Measurements from ENCODE around the gene NHERF1.

NHERF1 gene

GRCh38 chr17:74764751-74765286, 16.4 kb downstream of the NHERF1 start:
- TF ChIP-seq ZNF2 (tag by site-specific recombination; IDR thresholded peaks at IDR 0.05) (no peak), ZSCAN5A (tag by site-specific recombination; IDR thresholded peaks at IDR 0.05) (no peak), BCL11A (tag by site-specific recombination; IDR thresholded peaks at IDR 0.05; ENCODE audit: low read depth) (no peak)
- Histone ChIP-seq H3K9me3 (ENCODE audit: control insufficient read depth, insufficient read depth, low read depth, low read length) (no peaks in the 10 kb centered on the region), H3K36me3 (ENCODE audit: control insufficient read depth in 2 of 2, insufficient read depth in 1 of 2, low read length in 2 of 2) (peaks cover 3 to 30% of the 10 kb centered on the region in 2 experiments; a peak in 2 of 3 replicates), H3K27ac (ENCODE audit: extremely low read depth, low read depth, low read length) (no peak overlapping the region), H3K4me1 (ENCODE audit: control insufficient read depth, insufficient read depth, low read length) (no peaks in the 10 kb centered on the region), H3K4me3 (ENCODE audit: low read depth, low read length) (no peak overlapping the region)
- CTCF ChIA-PET, result interaction anchor here (0.7 to 1.3 kb wide), 4 partner anchors 17 to 629 kb away, joined by 3 to 6 read pairs (median 4); no protein-coding TSS in a partner anchor
- POLR2A ChIA-PET, result interaction anchor here (1.4 kb wide), 1 partner anchor 108 kb away, joined by 4 read pairs; the partner anchor contains the start of gene FDXR

- Histone ChIP-seq H3K27ac (ENCODE audit: extremely low read depth, low read depth, low read length) (no peak overlapping the region), H3K36me3 (ENCODE audit: control insufficient read depth in 2 of 2, insufficient read depth in 1 of 2, low read length in 2 of 2) (peaks cover 3 to 46% of the 10 kb centered on the region in 2 experiments; a peak in 2 of 3 replicates), H3K4me3 (ENCODE audit: low read depth, low read length) (no peak overlapping the region), H3K9me3 (ENCODE audit: control insufficient read depth, insufficient read depth, low read depth, low read length) (no peaks in the 10 kb centered on the region), H3K4me1 (ENCODE audit: control insufficient read depth, insufficient read depth, low read length) (no peaks in the 10 kb centered on the region)
- ChIA-PET POLR2A (interaction anchor here (0.9 to 1.9 kb wide), 2 partner anchors 10 to 200 kb away, joined by 3 to 12 read pairs; partner anchors contain the start of gene NAT9), CTCF (interaction anchor here (0.6 to 2.6 kb wide), 3 partner anchors 10 to 293 kb away, joined by 3 to 12 read pairs (median 3); partner anchors contain the start of gene NAT9)
- no peak for TF ChIP-seq ZNF544 (tag by site-specific recombination; IDR thresholded peaks at IDR 0.05)
- no peak for TF ChIP-seq ZNF292 (tag by site-specific recombination; IDR thresholded peaks at IDR 0.05; ENCODE audit: borderline replicate concordance, low read depth)
- no peak for TF ChIP-seq ZNF302 (tag by site-specific recombination; IDR thresholded peaks at IDR 0.05; ENCODE audit: low read depth)
- TF ChIP-seq ZNF140 (tag by site-specific recombination; IDR thresholded peaks at IDR 0.05), result no peak
- TF ChIP-seq ZNF248 (tag by site-specific recombination; IDR thresholded peaks at IDR 0.05), result no peak
- TF ChIP-seq ZNF280C (tag by site-specific recombination; IDR thresholded peaks at IDR 0.05), result no peak
- TF ChIP-seq BCL11A (tag by site-specific recombination; IDR thresholded peaks at IDR 0.05; ENCODE audit: low read depth), result no peak
- no peak for TF ChIP-seq ZNF530 (tag by site-specific recombination; IDR thresholded peaks at IDR 0.05; ENCODE audit: low read depth)
- TF ChIP-seq PRDM6 (tag by site-specific recombination; IDR thresholded peaks at IDR 0.05), result no peak
- no peak for TF ChIP-seq ZNF341 (tag by site-specific recombination; IDR thresholded peaks at IDR 0.05; ENCODE audit: low read depth)
- no peak for TF ChIP-seq ZNF670 (tag by site-specific recombination; IDR thresholded peaks at IDR 0.05; ENCODE audit: low read depth)
- no peak for TF ChIP-seq ZNF426 (tag by site-specific recombination; IDR thresholded peaks at IDR 0.05)
- TF ChIP-seq ZNF645 (tag by site-specific recombination; IDR thresholded peaks at IDR 0.05), result no peak
- no peak for TF ChIP-seq ZNF785 (tag by site-specific recombination; IDR thresholded peaks at IDR 0.05)
- no peak for TF ChIP-seq KLF9 (tag by site-specific recombination; IDR thresholded peaks at IDR 0.05; ENCODE audit: low read depth)
- no peak for TF ChIP-seq ZNF2 (tag by site-specific recombination; IDR thresholded peaks at IDR 0.05)
- TF ChIP-seq REPIN1 (tag by site-specific recombination; IDR thresholded peaks at IDR 0.05; ENCODE audit: low read depth), result no peak
- no peak for TF ChIP-seq PRDM2 (tag by site-specific recombination; IDR thresholded peaks at IDR 0.05; ENCODE audit: borderline replicate concordance)
- no peak for TF ChIP-seq OVOL3 (tag by site-specific recombination; IDR thresholded peaks at IDR 0.05)
- no peak for TF ChIP-seq ZNF324 (tag by site-specific recombination; IDR thresholded peaks at IDR 0.05)
Observed at GRCh38 chr17:74766413-74766812, 18.0 kb downstream of the NHERF1 start.
